Kidney capillary endothelial cell (primary cell): ENCODE measurements around the gene POR.
"Not testable (repeated sequence)": the region's sequence is repeated elsewhere in the genome, so short reads cannot be mapped to it uniquely, and the experiment has no call there.

Experiments used
- DNase-seq: peaks from one replicate; pipeline ENCODE4 v3.0.0-alpha.2; 2018; ENCODE audit warnings: low spot score

POR gene

GRCh38 chr7:75885036-75885435 lies 29.9 kb upstream of the POR start:
- DNase-seq, result no peak

DNA sequence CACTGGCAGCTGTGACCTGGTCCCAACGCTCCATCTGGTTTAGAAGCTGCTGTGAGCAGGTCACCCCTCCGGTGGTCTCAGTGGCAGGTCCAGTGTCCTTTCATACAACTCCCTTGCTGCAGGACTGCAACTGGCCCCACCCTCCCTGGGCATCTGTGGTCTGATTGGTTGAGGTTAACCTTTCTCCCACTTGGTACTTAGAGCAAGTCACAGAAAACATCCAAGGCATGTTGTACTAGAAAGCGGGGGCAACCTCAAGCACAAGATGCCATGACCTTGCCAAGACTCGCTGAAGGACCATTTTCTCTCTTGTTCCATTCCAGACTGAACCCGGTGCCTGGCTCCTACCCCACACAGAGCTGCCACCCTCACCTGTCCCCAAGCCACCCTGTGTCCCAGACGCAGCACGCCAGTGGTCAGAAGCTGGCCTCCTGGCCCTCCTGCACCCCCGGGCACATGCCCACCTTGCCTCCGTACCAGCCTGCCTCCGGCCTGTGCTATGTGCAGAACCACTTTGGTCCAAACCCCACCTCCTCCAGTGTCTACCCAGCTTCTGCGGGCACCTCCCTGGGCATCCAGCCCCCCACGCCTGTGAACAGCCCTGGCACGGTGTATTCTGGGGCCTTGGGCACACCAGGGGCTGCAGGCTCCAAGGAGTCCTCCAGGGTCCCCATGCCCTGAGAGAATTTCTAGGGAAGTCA lies 27.1 kb upstream of the POR start:
- no peak for DNase-seq

DNA sequence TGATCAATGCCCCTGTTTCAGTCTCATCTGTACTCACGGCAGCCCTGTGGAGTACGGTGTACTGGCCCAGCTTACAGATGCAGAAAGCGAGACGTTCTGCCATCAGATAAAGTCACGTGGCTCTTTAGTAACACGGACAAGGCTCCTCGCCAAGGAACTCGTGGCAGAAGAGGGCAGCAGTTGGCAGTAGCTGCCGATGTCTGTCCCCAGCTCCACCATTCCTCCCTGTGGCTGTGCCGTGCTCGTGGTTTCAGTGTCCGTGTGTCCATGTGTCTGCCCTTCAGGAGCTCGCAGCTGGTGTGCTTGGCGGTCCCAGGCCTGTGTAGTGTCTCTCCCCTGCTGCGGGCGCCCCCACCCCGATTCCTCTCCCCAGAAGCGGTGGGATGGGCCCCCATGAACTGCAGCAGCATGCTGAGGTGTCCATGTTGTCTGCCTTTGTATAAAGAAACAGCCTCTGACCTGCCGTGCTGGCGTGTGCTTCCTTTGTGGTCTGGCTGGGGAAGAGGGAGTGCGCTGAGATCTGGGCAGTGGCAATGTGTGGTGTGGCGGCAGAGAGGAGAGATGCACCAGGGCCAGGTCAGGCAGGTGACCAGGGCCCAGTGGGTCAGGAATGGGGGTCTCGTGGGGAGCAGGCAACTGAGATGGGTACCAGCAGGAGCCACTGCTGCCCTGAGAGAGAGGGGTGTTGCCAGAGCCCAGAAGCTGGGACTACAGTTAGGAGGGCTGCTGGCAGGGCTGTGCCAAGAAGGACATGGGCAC lies 26.3 kb upstream of the POR start:
- DNase-seq, result no peak

DNA sequence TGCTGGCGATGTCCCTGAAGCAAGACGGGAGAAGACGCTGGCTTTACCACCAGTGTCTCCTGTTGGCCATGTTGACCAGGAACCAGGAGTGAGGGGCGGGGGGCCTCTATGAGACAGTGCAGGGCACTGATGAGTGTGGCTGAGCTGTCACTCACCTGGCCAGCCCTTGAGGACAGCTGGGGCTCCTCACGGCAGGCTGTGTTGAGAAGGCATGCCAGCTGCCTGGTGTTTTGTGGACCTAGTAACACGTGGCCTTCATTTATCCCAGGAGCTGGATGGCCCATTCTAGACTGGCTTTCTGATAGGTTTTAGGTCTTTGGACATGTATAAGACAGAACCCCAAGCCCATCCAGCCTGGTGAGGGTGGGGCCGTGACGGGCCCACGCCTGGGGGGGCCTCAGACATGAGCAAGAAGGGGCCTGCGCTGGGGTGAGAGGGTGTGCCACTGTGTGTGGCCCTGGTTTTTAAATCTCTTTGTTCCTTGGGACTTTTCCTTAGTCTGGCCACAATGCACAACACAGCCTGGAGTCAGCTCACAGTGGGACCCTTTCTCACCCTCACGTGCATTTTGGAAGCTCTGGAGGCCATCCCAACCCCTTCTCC lies 25.6 kb upstream of the POR start:
- no peak for DNase-seq

DNA sequence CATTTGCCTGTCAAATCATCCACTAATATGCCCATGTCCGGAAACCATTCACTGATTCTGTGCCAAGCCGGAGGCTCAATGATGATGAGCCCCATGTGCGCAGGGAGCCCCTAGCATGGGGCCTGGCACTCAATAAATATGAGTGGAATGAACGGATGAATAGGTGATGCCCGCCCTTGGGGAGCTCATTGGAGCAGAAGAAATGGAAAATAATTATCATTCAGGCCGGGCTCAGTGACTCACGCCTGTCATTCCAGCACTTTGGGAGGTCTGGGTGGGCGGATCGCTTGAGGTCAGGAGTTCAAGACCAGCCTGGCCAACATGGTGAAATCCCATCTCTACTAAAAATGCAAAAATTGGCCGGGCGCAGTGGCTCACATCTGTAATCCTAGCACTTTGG lies 25.1 kb upstream of the POR start:
- DNase-seq, result no peak

GRCh38 chr7:75891237-75891636 lies 23.7 kb upstream of the POR start:
- not testable (repeated sequence) for DNase-seq

DNA sequence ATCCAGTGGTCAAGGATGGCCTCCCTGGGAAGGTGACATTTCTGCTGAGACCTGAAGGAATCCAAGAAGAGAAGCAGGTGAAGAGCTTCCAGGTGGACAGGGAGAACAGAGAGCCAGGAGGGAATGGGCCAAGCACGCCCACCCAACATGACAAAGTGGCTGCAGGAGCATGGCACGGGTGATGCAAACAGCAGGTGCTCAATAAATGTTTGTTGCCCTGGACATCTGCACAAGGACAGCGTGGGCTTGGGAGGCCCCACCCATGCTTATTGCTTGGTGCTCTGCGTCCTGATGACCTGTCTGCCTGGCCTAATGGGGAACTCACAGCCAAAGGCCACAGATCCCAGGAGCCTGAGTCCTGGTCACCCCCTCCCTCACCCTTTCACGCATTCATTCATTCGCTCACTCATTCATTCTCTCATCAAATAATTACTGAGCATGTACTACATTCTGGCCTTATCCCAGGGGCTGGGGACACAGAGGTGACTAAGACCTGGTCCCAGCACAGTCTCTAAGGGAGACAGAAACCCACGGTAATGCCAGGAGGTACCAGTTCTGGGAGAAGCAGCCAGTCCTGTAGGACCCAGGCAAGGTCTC lies 23.0 kb upstream of the POR start:
- DNase-seq, result no peak

DNA sequence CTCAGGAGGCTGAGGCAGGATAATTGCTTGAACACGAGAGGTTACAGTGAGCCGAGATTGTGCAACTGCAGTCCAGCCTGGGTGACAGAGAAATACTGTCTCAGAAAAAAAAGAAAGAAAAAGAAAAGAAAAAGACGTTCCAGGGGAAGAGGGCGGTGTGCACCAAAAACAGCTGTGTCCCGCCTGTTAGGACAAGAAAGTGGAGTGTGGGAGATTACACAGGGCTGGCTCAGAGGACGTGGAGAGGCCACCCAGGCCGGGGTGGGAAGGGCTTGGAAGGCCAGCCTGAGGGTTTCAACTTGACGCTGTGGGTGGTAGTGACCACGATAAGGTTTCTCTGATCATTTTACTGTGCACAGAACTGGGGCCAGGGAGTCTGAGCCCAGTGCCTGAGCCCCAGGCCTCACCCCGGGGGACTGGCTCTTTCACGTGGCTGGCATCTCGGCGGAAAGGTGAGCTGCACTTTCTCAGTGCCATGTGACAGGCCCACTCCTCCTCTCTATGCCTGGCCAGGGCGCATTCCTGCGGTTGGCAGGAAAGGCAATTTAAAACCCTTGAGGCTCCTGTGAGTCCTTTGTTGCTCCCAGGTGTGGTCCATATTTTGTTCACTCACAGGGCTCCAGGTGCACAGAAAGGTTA lies 22.2 kb upstream of the POR start:
- no peak for DNase-seq

DNA sequence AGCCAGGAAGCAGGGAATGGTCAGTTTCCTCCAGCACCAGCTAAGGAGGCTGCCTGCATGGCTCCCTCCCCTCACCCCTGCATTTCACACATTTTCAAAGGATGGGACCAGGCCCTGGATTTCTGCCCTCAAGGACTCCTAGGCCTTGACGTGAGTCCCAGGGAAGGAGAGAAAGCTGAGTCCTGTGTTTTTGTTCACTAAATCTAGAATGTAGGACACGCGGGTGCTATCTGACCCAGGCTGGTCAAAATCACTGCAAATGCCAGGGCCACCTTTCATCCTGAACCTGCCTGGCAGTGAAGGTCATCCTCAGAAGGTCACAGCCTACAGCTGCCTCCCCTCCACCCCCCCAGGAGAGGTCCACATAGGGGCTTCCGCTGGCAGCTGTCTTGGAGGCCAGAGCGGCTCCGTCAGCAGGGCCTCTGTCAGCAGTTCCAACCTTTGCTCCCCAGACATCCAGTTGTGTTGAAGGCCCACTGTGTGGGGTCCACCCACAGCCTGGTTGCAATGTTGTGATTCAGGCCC lies 18.1 kb upstream of the POR start:
- DNase-seq, result no peak

- DNase-seq, result no peak
These were observed 14.2 kb upstream of the POR start for GRCh38 chr7:75900617-75901315.

- DNase-seq, result no peak
These were observed 9.0 kb upstream of the POR start for GRCh38 chr7:75905785-75906604.

DNA sequence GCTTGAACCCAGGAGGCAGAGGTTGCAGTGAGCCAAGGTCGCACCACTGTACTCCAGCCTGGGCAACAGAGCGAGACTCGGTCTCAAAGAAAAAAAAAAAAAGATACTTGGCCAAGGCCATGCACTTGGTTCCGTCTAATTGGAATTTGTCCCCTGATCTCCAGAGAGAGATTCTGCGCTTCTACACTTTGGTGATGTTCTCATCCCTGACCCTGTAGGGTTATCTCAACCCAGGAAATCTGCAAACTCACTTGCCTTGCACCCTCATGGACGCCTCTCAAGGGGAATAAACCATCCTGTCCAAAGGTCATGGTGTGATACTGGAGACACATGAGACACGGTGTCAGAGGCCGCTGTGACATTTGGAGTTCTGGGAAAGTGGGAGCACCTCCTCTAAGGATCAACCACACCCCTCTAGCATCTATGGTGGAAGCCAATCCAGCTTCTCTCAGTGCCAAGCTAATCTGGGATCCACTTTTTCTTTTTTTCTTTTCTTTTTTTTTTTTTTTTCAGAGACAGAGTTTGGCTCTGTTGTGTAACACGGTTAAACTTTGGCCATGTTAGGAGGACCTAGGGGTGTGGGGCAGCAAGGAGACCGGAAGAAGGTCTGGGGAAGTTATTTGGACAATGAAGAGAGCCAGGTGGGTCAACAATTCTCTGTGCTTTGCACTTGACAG lies 7.8 kb upstream of the POR start:
- DNase-seq, result no peak

DNA sequence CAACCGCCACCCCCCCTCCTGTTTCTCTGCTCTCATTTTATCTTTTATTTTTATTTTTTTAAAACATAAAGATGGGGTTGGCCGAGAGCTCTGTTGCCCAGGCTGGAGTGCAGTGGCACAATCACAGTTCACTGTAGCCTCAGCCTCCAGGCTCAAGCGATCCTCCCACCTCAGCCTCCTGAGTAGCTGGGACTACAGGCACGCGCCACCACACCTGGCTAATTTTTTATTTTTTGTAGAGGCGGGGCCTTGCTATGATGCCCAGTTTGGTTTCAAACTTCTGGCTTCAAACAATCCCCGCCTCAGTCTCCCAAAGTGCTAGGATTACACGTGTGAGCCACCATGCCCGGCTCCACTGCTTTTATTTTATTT lies 7.3 kb upstream of the POR start:
- DNase-seq, result not testable (repeated sequence)

GRCh38 chr7:75909521-75910132 lies 5.3 kb upstream of the POR start:
- DNase-seq, result no peak

GRCh38 chr7:75911186-75911585 lies 3.8 kb upstream of the POR start:
- not testable (repeated sequence) for DNase-seq

- DNase-seq, result no peak
These were observed 1.5 kb upstream of the POR start for GRCh38 chr7:75913437-75913836.

- no peak for DNase-seq
These were observed 743 bp upstream of the POR start for GRCh38 chr7:75914169-75914654.

DNA sequence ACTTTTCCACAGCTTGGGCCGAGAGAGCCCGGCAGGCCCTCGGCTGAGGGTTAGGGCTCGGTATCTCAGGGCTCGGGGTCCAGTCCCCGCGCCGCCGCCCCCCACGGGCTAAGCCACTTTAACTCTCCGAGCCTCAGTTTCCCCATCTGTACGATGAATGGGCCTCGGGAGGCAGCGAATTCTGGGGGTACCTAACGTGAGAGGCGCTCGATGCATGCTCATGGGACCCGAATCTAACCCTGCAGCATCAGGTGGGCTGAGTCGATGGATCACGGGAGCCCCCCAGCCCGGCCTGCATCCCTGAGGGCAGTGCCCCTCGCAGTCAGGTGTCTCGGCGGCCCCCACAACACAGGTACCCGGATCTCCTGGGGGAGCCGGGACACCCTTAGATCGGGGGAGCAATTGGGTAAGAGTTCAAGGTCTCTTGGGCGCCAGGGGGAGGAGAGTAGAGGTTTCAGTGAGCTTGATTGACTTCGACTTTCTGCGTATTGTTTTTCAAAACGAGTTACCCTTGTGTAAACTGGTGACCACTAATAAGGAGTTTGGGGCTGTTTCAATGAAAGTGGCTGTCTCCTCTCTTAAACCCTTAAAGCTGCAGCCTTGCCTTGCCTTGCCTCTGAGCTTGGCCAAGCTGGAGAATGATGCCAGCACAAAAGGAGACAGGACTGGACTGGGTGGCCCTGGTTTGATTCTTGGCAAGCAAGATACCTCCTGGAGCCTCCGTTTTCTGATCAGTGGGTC lies 631 bp downstream of the POR start:
- peak; percentile 15 for DNase-seq

DNA sequence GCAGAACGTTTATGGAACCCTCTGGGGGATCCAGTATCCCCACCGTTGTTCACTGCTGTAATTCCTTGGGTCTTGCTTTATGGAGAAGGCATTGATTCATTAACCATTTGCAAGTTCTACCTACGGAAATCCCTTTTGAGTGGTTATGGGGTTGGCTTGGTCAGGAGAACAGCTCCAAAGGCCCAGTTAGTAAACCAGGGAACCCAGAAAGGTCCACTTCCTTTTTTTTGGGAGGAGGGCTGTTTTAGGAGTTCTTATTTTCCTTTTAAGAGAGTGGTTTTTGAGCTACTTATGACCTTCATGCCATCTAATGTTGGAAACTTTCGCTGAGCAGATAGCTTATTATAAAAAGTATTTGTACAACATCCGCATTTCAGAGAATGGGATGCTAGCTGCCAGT lies 1.3 kb downstream of the POR start:
- no peak for DNase-seq
